ENCODE data around the gene WASF2. TPM values are rescaled to one million over a fixed set of nuclear protein-coding genes. Genes with fewer than 3 reads are reported as not detected.
A peak's percentile ranks its signal among the peaks of the same experiment; 100 is the strongest.

The WASF2 gene
- total RNA-seq, 2 experiments from 2014 or later, result 139 to 148 TPM

DNA sequence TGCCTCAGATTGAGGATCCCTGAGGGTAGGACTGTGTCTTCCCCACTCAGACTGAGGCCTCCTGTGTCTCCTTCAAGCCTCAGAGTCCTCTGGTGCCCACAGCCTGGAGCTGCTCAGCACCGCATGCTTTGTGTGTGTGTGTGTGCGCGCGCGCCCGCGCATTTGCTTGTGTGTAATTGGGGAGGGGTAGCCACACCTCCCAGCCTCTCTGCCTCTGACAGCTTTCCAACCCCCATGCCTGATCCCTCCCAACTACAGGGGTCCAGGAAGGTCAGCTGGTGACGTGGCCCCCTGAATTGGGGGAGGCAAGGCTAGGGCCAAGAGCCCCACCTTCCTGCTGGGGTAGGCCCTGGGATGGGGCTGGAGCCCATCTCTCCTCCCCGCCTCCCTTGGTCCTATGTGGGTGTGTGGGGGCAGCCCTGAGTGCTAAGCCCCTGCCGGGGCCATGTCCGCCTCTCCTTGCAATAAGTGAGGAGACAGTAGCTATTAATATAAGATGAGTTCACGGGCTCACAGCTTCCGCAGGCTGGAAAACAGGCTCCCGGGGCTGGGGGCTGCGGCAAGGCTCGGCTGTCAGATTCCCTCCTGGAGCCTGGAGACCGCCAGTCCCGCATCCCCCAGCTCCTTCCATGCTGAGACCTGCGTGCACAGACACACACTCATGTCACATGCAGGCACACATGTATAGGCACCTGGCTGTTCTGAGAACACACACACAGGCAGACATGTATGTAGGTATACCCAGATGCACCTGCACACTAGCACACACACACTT is 90.5 kb downstream of the WASF2 start:
- Mint-ChIP-seq H3K27ac (no peak overlapping the region), H3K4me1 (peaks cover 16% of the 10 kb centered on the region)
- no peak for ATAC-seq (ENCODE audit: low read depth)

DNA sequence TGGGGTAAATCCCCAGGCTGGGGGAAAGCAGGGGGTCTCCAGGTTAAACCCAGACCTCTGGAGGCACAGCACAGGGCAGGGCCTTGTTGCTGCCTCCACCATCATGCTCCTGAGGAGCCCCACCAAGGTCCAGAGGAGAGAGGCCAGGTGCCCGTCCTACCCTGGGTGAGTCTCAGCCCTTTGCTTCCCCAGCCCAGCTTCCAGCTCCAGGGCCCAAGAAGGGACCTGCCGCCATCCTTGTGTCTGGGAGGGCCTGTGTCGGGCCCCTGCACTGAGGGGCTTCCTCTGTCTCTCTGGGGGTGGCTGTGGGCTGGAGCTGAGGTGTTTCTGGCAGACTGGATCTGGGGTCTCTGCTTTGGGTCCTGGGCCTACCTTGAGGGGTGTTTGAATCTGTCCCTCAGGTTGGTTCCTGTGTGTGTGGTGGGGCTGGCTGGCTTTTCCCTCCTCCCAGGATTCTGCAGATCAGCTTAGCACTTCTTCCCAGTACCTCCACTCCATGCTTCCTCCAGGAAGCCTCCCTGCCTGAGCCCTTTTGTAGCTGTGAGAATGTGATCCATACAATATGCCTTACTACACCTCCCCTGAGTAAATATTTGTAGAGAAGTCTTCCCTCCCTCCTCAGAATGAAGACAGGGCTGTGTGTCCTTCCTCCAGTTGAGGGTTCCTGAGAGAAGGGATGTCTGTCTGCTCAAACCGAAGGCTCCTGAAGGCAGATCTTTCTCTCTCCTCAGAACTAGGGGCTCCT is 91.4 kb downstream of the WASF2 start:
- Mint-ChIP-seq H3K4me1 (peaks cover 9% of the 10 kb centered on the region), H3K27me3 (no peaks in the 10 kb centered on the region), H3K4me3 (no peak overlapping the region), H3K36me3 (no peaks in the 10 kb centered on the region), H3K9me3 (no peaks in the 10 kb centered on the region), H3K27ac (no peak overlapping the region)
- DNase-seq (no peak), ATAC-seq (ENCODE audit: low read depth) (no peak)
- POLR2A ChIA-PET, result interaction anchor here (1.4 kb wide), 1 partner anchor 103 kb away, joined by 4 read pairs; no protein-coding TSS in a partner anchor

More for the DNA sequence above, 90.5 kb downstream of the WASF2 start:
- Mint-ChIP-seq H3K4me3 (no peak overlapping the region), H3K9me3 (no peaks in the 10 kb centered on the region), H3K36me3 (no peaks in the 10 kb centered on the region), H3K27me3 (no peaks in the 10 kb centered on the region)
- POLR2A ChIA-PET, result interaction anchor here (0.6 to 1.4 kb wide), 2 partner anchors 55 to 103 kb away, joined by 4 to 9 read pairs; no protein-coding TSS in a partner anchor
- DNase-seq, result no peak

DNA sequence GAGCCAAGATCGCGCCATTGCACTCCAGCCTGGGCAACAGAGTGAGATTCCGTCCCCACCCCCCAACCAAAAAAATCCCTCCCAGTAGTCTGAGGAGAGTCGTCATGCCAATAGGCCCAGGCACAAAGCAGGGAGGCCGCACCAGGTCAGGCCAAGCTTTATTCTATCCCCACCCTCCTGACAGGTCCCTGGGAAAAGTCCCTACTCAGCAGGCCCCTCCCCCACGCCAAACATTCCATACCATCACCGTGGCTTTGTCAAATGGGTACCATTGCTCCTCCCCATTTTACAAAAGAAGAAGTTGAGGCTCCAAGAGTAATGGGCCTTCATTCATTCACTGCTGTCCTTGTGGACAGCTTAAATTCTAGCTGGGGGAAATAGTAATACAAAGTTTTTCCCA is 92.2 kb downstream of the WASF2 start:
- Mint-ChIP-seq H3K9me3 (no peaks in the 10 kb centered on the region), H3K27ac (no peak overlapping the region), H3K27me3 (no peaks in the 10 kb centered on the region), H3K36me3 (no peaks in the 10 kb centered on the region), H3K4me1 (peaks cover 6% of the 10 kb centered on the region), H3K4me3 (no peak overlapping the region)
- POLR2A ChIA-PET, result interaction anchor here (0.5 kb wide), 1 partner anchor 25 kb away, joined by 3 read pairs; no protein-coding TSS in a partner anchor
- ATAC-seq (ENCODE audit: low read depth), result no peak
- DNase-seq, result no peak

DNA sequence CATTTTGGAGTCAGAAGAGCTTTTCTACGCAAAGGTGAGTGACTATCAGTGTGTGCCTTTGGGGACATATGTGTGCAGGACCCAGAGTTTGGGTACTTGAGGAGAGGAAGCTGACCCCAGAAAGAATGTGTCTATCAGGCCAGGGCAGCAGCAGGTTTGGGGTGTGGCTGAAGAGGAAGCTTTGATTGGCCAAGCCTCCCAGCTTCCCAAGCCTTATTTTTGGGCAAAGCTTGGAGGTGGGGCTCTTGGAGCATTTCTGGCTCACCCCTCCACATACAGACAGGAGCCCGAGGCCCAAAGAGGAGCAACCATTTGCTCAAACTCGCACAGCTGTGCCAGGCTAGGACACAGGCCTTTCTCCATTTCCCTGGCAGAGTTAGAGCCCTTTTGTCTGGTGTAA is 92.9 kb downstream of the WASF2 start:
- no peak overlapping the region for H3K27ac Mint-ChIP-seq
- ATAC-seq (ENCODE audit: low read depth) (no peak), DNase-seq (no peak)
- POLR2A ChIA-PET, result no interaction called here
- H3K36me3 Mint-ChIP-seq, result no peaks in the 10 kb centered on the region
- no peak overlapping the region for H3K4me3 Mint-ChIP-seq
- H3K9me3 Mint-ChIP-seq, result no peaks in the 10 kb centered on the region
- H3K4me1 Mint-ChIP-seq, result peaks cover 9% of the 10 kb centered on the region
- no peaks in the 10 kb centered on the region for H3K27me3 Mint-ChIP-seq

DNA sequence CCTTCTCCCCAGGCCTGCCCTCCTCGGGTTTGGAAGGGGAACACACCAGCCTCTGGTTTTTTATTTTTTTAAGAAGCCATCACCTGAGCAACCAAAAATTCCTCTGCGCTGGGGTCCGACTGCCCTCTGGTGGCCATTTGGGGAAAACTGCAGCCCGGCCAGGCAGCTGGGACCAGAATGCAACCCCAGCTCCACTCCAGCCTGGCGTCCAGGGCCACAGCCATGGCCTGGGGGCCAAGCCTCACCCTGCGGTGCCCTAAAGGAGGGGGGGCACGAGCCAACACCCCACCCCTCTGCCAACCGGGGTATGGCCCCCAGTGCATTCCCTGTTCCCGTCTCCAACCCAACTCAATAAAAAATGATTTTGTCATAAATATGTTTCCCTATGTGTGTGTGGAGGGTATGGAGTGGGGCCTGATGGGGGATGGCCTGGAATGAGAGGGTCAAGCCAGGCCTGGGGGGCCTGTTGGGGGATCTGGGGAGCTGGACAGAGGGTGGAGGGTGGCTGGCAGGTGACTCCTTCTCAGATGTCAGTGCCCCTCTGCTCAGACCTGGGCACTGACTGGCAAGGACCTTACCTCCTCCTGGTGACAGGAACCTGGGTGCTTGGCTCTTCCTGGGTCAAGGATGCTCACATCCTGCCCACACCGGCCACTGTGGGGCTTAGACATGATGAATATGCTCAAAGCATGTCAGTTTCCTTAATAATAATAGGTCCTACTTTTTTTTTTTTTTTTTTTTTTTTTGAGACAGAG is 94.3 kb downstream of the WASF2 start:
- POLR2A ChIA-PET, result interaction anchor here (0.8 to 1.7 kb wide), 6 partner anchors 38 to 296 kb away, joined by 3 to 8 read pairs (median 4); no protein-coding TSS in a partner anchor
- H3K4me3 Mint-ChIP-seq, result no peak overlapping the region
- DNase-seq, result peak; percentile 83
- no peaks in the 10 kb centered on the region for H3K36me3 Mint-ChIP-seq
- ATAC-seq (ENCODE audit: low read depth), result peak; percentile 44
- no peak overlapping the region for H3K27ac Mint-ChIP-seq
- H3K27me3 Mint-ChIP-seq, result peaks cover 3% of the 10 kb centered on the region
- no peaks in the 10 kb centered on the region for H3K9me3 Mint-ChIP-seq
- H3K4me1 Mint-ChIP-seq, result peaks cover 14% of the 10 kb centered on the region

DNA sequence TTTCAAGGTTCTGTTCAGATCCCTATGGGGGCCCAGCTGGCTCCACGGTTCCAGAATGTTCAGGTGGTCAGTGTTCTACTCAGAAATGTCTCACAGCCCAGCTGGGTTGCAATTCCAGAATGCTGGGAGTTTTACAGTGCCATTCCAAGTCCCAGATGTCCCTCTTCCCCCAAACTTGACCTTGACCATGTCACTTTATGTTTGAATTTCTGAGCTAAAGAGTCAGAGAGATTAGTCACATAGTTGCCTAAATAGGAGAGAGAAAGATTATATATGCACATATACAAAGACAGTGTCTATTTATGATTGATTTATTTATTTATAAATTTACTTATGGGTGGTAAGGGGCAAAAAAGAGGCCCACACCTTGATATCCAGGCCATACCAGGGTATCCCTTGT is 95.0 kb downstream of the WASF2 start:
- peak overlapping the region; percentile 48 for H3K27ac Mint-ChIP-seq
- no peak overlapping the region for H3K4me3 Mint-ChIP-seq
- no peaks in the 10 kb centered on the region for H3K9me3 Mint-ChIP-seq
- ATAC-seq (ENCODE audit: low read depth), result no peak
- no peak for DNase-seq
- H3K4me1 Mint-ChIP-seq, result peaks cover 14% of the 10 kb centered on the region
- peaks cover 4% of the 10 kb centered on the region for H3K27me3 Mint-ChIP-seq
- no peaks in the 10 kb centered on the region for H3K36me3 Mint-ChIP-seq
- POLR2A ChIA-PET, result interaction anchor here (0.8 to 1.7 kb wide), 6 partner anchors 38 to 295 kb away, joined by 3 to 8 read pairs (median 4); no protein-coding TSS in a partner anchor

DNA sequence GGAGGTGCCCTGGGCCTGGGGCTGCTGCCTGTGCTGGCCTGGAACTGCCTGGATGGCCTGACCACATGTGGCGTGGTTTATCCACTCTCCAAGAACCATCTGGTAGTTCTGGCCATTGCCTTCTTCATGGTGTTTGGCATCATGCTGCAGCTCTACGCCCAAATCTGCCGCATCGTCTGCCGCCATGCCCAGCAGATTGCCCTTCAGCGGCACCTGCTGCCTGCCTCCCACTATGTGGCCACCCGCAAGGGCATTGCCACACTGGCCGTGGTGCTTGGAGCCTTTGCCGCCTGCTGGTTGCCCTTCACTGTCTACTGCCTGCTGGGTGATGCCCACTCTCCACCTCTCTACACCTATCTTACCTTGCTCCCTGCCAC is 95.7 kb downstream of the WASF2 start:
- peak overlapping the region; percentile 48 for H3K27ac Mint-ChIP-seq
- H3K4me1 Mint-ChIP-seq, result peaks cover 14% of the 10 kb centered on the region
- POLR2A ChIA-PET, result interaction anchor here (0.8 to 1.7 kb wide), 4 partner anchors 93 to 294 kb away, joined by 3 to 8 read pairs (median 5); no protein-coding TSS in a partner anchor
- H3K36me3 Mint-ChIP-seq, result no peaks in the 10 kb centered on the region
- peak overlapping the region; percentile 39 for H3K4me3 Mint-ChIP-seq
- no peak for ATAC-seq (ENCODE audit: low read depth)
- DNase-seq, result no peak
- H3K9me3 Mint-ChIP-seq, result no peaks in the 10 kb centered on the region
- H3K27me3 Mint-ChIP-seq, result peaks cover 10% of the 10 kb centered on the region

DNA sequence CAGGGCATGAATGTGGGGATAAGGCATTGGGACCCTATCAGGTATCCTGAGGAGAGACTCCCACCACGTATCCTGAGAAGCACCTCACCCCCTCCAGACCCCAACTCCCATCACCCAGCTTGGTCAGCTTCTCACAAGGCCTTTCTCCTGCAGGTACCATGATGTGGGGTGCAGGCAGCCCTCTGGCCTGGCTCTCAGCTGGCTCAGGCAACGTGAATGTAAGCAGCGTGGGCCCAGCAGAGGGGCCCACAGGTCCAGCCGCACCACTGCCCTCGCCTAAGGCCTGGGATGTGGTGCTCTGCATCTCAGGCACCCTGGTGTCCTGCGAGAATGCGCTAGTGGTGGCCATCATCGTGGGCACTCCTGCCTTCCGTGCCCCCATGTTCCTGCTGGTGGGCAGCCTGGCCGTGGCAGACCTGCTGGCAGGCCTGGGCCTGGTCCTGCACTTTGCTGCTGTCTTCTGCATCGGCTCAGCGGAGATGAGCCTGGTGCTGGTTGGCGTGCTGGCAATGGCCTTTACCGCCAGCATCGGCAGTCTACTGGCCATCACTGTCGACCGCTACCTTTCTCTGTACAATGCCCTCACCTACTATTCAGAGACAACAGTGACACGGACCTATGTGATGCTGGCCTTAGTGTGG is 96.2 kb downstream of the WASF2 start:
- DNase-seq (no peak), ATAC-seq (ENCODE audit: low read depth) (no peak)
- Mint-ChIP-seq H3K36me3 (no peaks in the 10 kb centered on the region), H3K4me1 (peaks cover 14% of the 10 kb centered on the region), H3K4me3 (peak overlapping the region; percentile 78), H3K27me3 (peaks cover 10% of the 10 kb centered on the region), H3K27ac (no peak overlapping the region), H3K9me3 (no peaks in the 10 kb centered on the region)
- POLR2A ChIA-PET, result no interaction called here

DNA sequence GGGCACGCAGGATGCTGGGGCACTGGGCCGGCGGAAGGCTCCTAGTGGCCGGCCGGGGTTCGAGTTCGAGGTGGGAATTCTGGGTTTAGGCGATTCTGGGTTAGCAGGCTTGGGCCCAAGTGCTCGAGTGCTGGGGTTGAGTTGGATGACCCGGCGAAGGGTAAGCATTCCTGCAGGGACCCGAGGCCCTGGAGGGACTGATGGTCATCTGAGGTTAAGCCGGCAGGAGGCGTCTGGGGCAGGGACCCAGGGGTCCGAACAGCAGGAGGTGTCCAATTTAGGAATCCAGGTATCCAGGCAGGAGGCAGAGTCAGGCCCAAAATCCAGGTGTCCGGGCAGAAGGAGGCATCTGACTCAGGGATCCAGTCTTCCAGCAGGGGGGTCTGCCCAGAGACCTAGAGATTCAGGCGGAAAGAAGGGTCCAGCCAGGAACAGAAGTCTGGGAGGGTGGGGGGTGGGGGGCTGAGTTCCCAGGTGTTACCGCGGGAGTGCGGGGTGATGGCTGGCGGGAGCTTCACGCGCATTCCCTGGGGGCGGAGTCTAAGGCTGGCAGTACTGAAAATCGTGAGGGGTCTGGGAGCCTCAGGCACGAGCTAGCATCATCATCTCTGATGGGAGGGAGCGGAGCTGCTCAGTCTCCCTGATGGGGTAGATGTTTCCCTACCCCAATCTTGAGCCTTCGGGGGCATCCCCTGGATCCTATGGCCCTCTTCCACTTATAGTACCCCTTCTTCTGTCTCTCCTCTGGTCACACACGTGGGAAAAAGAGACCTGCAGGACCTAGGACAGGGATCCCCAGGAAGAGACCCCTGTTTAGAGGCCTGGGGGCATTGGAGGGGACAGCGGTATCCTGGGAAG is 97.0 kb downstream of the WASF2 start:
- Mint-ChIP-seq H3K4me3 (peak overlapping the region; percentile 78), H3K27me3 (peaks cover 13% of the 10 kb centered on the region), H3K36me3 (no peaks in the 10 kb centered on the region), H3K9me3 (no peaks in the 10 kb centered on the region), H3K4me1 (peaks cover 14% of the 10 kb centered on the region), H3K27ac (peak overlapping the region; percentile 69)
- no peak for DNase-seq
- ATAC-seq (ENCODE audit: low read depth), result no peak
- POLR2A ChIA-PET, result no interaction called here

DNA sequence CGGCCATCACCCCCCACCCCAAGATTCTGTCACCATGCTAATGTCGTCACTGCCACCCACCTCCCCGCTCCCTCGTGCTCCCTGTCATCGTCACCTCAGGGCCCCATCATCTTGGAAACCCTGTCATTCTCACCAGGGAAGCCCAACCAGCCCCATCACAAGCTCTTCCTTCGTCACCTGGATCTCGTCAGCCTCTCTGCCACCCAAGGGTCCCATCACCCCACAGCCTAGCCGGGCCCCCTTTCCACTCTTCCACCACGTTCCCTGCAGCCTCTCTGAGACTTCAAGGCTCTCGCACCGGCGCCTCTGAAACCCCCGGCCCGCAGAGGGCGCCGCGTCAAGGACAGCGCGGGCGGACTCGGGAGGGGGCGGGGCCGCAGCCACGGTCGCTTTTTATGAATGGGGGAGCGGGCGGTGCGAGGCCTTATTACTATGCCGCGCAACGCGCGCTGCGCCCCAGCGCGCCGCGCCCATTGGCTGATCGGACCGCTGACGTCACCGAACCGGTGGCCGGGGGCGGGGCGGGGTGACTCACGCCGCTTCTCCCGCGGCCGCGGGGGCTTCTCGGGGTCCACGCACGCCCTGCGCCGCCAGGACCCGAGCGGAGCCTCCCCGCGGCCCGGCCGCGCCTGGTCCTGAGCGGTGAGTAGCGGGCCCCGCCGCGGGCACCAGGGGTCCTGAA is 97.7 kb downstream of the WASF2 start, which contains the start of gene GPR3:
TSS of gene GPR3 (plus strand) at position 527 of the 682 bp plus-strand sequence. CDS start 1,177 bp downstream, outside the sequence.
- H3K4me3 Mint-ChIP-seq, result peak within 1 kb of the TSS; percentile 80
- POLR2A ChIA-PET, result interaction anchor here (0.7 to 1.9 kb wide), 2 partner anchors 9 to 26 kb away, joined by 3 to 5 read pairs; partner anchors contain the start of gene MAP3K6
- peak within 1 kb of the TSS; percentile 83 for H3K27ac Mint-ChIP-seq
- H3K36me3 Mint-ChIP-seq, result no peaks in the 10 kb centered on the region
- H3K4me1 Mint-ChIP-seq, result peaks cover 14% of the 10 kb centered on the region
- H3K9me3 Mint-ChIP-seq, result no peaks in the 10 kb centered on the region
- peak; percentile 90 for ATAC-seq (ENCODE audit: low read depth)
- DNase-seq, result peak; percentile 96
- H3K27me3 Mint-ChIP-seq, result peaks cover 13% of the 10 kb centered on the region

DNA sequence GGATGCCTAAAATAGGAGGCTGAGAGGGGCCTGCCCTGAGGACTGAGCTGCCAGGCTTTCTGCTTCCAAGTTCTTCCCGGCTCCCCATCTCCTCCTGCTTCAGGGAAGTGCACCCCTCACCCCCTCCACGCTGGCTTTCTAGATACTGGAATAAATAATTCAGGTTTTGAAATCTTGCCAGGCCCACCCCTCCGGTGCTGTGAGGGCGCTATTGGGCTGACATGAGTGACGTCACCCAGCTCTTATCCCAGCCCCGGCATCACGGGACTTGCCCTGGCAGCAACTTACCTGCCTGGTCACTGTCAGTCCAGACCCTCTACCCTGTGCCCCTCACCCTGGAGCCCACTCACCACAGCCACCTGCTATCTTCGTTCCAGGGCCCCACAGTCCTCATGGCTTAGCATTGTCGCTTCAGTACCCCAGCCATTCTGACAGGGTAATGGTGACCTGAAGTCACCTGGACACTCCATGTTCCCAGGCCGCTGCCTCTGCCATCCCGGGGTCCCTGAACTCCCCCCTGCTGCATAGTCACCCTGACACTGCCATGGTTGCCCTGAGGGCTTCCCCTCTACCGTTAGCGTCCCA is 98.4 kb downstream of the WASF2 start:
- no peaks in the 10 kb centered on the region for H3K9me3 Mint-ChIP-seq
- peaks cover 16% of the 10 kb centered on the region for H3K27me3 Mint-ChIP-seq
- ATAC-seq (ENCODE audit: low read depth) (no peak), DNase-seq (no peak)
- peak overlapping the region; percentile 83 for H3K27ac Mint-ChIP-seq
- no peaks in the 10 kb centered on the region for H3K36me3 Mint-ChIP-seq
- peak overlapping the region; percentile 80 for H3K4me3 Mint-ChIP-seq
- H3K4me1 Mint-ChIP-seq, result peaks cover 14% of the 10 kb centered on the region
- POLR2A ChIA-PET, result interaction anchor here (0.6 to 1.9 kb wide), 4 partner anchors 9 to 25 kb away, joined by 3 to 5 read pairs (median 3); partner anchors contain the start of gene MAP3K6

Data from activated naive CD8-positive, alpha-beta T cell treated with anti-CD3 and anti-CD28 coated beads, Interleukin-2, amount 10 ng/mL, durations not matched to agents 7 days and 5 days (primary cell).